ENCODE data around the gene NWD2. TPM values are rescaled to one million over a fixed set of nuclear protein-coding genes. Genes with fewer than 3 reads are reported as not detected.
A peak's percentile ranks its signal among the peaks of the same experiment; 100 is the strongest.

NWD2 gene
- polyA plus RNA-seq, 1 donor: 0.64 TPM

GRCh38 chr4:37465296-37465695, 220.8 kb downstream of the NWD2 start:
- no peak overlapping the region for H3K4me3 ChIP-seq (ENCODE audit: low read length)
- H3K36me3 ChIP-seq (ENCODE audit: control insufficient read depth, insufficient read depth, low read length): no peaks in the 10 kb centered on the region
- H3K9me3 ChIP-seq (ENCODE audit: control insufficient read depth, low read depth, low read length): no peaks in the 10 kb centered on the region
- peak; percentile 83 to 92 for DNase-seq
- peak overlapping the region; percentile 85 for H3K27ac ChIP-seq (ENCODE audit: low read length)
- no CpG with 5 or more reads among the region's 5 CpGs for WGBS (ENCODE audit: insufficient coverage, low lambda C conversion rate)
- peaks cover 45% of the 10 kb centered on the region for H3K4me1 ChIP-seq (ENCODE audit: control insufficient read depth, insufficient read depth, low read length)
- no peaks in the 10 kb centered on the region for H3K27me3 ChIP-seq (ENCODE audit: control insufficient read depth, insufficient read depth, low read length)

- WGBS (ENCODE audit: insufficient coverage, low lambda C conversion rate): 40% methylated on average over 1 of the region's 2 CpGs
- Histone ChIP-seq H3K36me3 (ENCODE audit: control insufficient read depth, insufficient read depth, low read length) (no peaks in the 10 kb centered on the region), H3K27me3 (ENCODE audit: control insufficient read depth, insufficient read depth, low read length) (no peaks in the 10 kb centered on the region), H3K9me3 (ENCODE audit: control insufficient read depth, low read depth, low read length) (no peaks in the 10 kb centered on the region), H3K4me3 (ENCODE audit: low read length) (no peak overlapping the region), H3K4me1 (ENCODE audit: control insufficient read depth, insufficient read depth, low read length) (peaks cover 45% of the 10 kb centered on the region), H3K27ac (ENCODE audit: low read length) (peak overlapping the region; percentile 85)
- no peak for DNase-seq
Observed at GRCh38 chr4:37465845-37466244, 221.3 kb downstream of the NWD2 start.

GRCh38 chr4:37467223-37467622, 222.7 kb downstream of the NWD2 start:
- H3K36me3 ChIP-seq (ENCODE audit: control insufficient read depth, insufficient read depth, low read length): no peaks in the 10 kb centered on the region
- no peak overlapping the region for H3K27ac ChIP-seq (ENCODE audit: low read length)
- WGBS (ENCODE audit: insufficient coverage, low lambda C conversion rate): 80% methylated on average over 2 of the region's 3 CpGs
- H3K4me1 ChIP-seq (ENCODE audit: control insufficient read depth, insufficient read depth, low read length): peaks cover 45% of the 10 kb centered on the region
- H3K27me3 ChIP-seq (ENCODE audit: control insufficient read depth, insufficient read depth, low read length): no peaks in the 10 kb centered on the region
- H3K9me3 ChIP-seq (ENCODE audit: control insufficient read depth, low read depth, low read length): no peaks in the 10 kb centered on the region
- no peak overlapping the region for H3K4me3 ChIP-seq (ENCODE audit: low read length)
- DNase-seq: no peak

- Histone ChIP-seq H3K36me3 (ENCODE audit: control insufficient read depth, insufficient read depth, low read length) (no peaks in the 10 kb centered on the region), H3K9me3 (ENCODE audit: control insufficient read depth, low read depth, low read length) (no peaks in the 10 kb centered on the region), H3K27me3 (ENCODE audit: control insufficient read depth, insufficient read depth, low read length) (no peaks in the 10 kb centered on the region), H3K4me1 (ENCODE audit: control insufficient read depth, insufficient read depth, low read length) (peaks cover 41% of the 10 kb centered on the region), H3K27ac (ENCODE audit: low read length) (no peak overlapping the region), H3K4me3 (ENCODE audit: low read length) (no peak overlapping the region)
- 50% methylated on average over 1 of the region's 4 CpGs for WGBS (ENCODE audit: insufficient coverage, low lambda C conversion rate)
- peak in 1 of 2 donors; percentile 29 for DNase-seq
Observed at GRCh38 chr4:37467824-37468223, 223.3 kb downstream of the NWD2 start.

GRCh38 chr4:37469286-37469685, 224.7 kb downstream of the NWD2 start:
- H3K27me3 ChIP-seq (ENCODE audit: control insufficient read depth, insufficient read depth, low read length): no peaks in the 10 kb centered on the region
- no peak for DNase-seq
- peaks cover 26% of the 10 kb centered on the region for H3K4me1 ChIP-seq (ENCODE audit: control insufficient read depth, insufficient read depth, low read length)
- no peaks in the 10 kb centered on the region for H3K36me3 ChIP-seq (ENCODE audit: control insufficient read depth, insufficient read depth, low read length)
- H3K9me3 ChIP-seq (ENCODE audit: control insufficient read depth, low read depth, low read length): no peaks in the 10 kb centered on the region
- no CpG with 5 or more reads among the region's 2 CpGs for WGBS (ENCODE audit: insufficient coverage, low lambda C conversion rate)
- H3K4me3 ChIP-seq (ENCODE audit: low read length): no peak overlapping the region
- H3K27ac ChIP-seq (ENCODE audit: low read length): no peak overlapping the region

GRCh38 chr4:37470245-37470644, 225.7 kb downstream of the NWD2 start:
- 57% methylated on average over 1 of the region's 1 CpG for WGBS (ENCODE audit: insufficient coverage, low lambda C conversion rate)
- Histone ChIP-seq H3K36me3 (ENCODE audit: control insufficient read depth, insufficient read depth, low read length) (no peaks in the 10 kb centered on the region), H3K4me1 (ENCODE audit: control insufficient read depth, insufficient read depth, low read length) (peaks cover 22% of the 10 kb centered on the region), H3K9me3 (ENCODE audit: control insufficient read depth, low read depth, low read length) (no peaks in the 10 kb centered on the region), H3K27ac (ENCODE audit: low read length) (no peak overlapping the region), H3K27me3 (ENCODE audit: control insufficient read depth, insufficient read depth, low read length) (no peaks in the 10 kb centered on the region), H3K4me3 (ENCODE audit: low read length) (no peak overlapping the region)
- DNase-seq: no peak

- H3K27ac ChIP-seq (ENCODE audit: low read length): no peak overlapping the region
- no peaks in the 10 kb centered on the region for H3K27me3 ChIP-seq (ENCODE audit: control insufficient read depth, insufficient read depth, low read length)
- H3K4me1 ChIP-seq (ENCODE audit: control insufficient read depth, insufficient read depth, low read length): peaks cover 15% of the 10 kb centered on the region
- H3K36me3 ChIP-seq (ENCODE audit: control insufficient read depth, insufficient read depth, low read length): no peaks in the 10 kb centered on the region
- no peak for DNase-seq
- 100% methylated on average over 1 of the region's 1 CpG for WGBS (ENCODE audit: insufficient coverage, low lambda C conversion rate)
- H3K4me3 ChIP-seq (ENCODE audit: low read length): no peak overlapping the region
- no peaks in the 10 kb centered on the region for H3K9me3 ChIP-seq (ENCODE audit: control insufficient read depth, low read depth, low read length)
Observed at GRCh38 chr4:37471093-37471492, 226.6 kb downstream of the NWD2 start.

- peaks cover 11% of the 10 kb centered on the region for H3K4me1 ChIP-seq (ENCODE audit: control insufficient read depth, insufficient read depth, low read length)
- H3K27ac ChIP-seq (ENCODE audit: low read length): peak overlapping the region; percentile 20
- no peak for DNase-seq
- WGBS (ENCODE audit: insufficient coverage, low lambda C conversion rate): no CpG with 5 or more reads among the region's 5 CpGs
- H3K9me3 ChIP-seq (ENCODE audit: control insufficient read depth, low read depth, low read length): no peaks in the 10 kb centered on the region
- H3K27me3 ChIP-seq (ENCODE audit: control insufficient read depth, insufficient read depth, low read length): no peaks in the 10 kb centered on the region
- no peak overlapping the region for H3K4me3 ChIP-seq (ENCODE audit: low read length)
- no peaks in the 10 kb centered on the region for H3K36me3 ChIP-seq (ENCODE audit: control insufficient read depth, insufficient read depth, low read length)
Observed at GRCh38 chr4:37471971-37472370, 227.4 kb downstream of the NWD2 start.

- H3K4me1 ChIP-seq (ENCODE audit: control insufficient read depth, insufficient read depth, low read length): peaks cover 8% of the 10 kb centered on the region
Observed at GRCh38 chr4:37473807-37474206, 229.3 kb downstream of the NWD2 start.

GRCh38 chr4:37475087-37475486, 230.5 kb downstream of the NWD2 start:
- no peaks in the 10 kb centered on the region for H3K27me3 ChIP-seq (ENCODE audit: control insufficient read depth, insufficient read depth, low read length)
- no peak overlapping the region for H3K27ac ChIP-seq (ENCODE audit: low read length)
- H3K4me3 ChIP-seq (ENCODE audit: low read length): no peak overlapping the region
- no CpG with 5 or more reads among the region's 1 CpG for WGBS (ENCODE audit: insufficient coverage, low lambda C conversion rate)
- no peaks in the 10 kb centered on the region for H3K36me3 ChIP-seq (ENCODE audit: control insufficient read depth, insufficient read depth, low read length)
- DNase-seq: no peak
- no peaks in the 10 kb centered on the region for H3K9me3 ChIP-seq (ENCODE audit: control insufficient read depth, low read depth, low read length)
- H3K4me1 ChIP-seq (ENCODE audit: control insufficient read depth, insufficient read depth, low read length): peaks cover 8% of the 10 kb centered on the region

More at GRCh38 chr4:37473807-37474206, 229.3 kb downstream of the NWD2 start:
- Histone ChIP-seq H3K4me3 (ENCODE audit: low read length) (no peak overlapping the region), H3K27ac (ENCODE audit: low read length) (no peak overlapping the region), H3K27me3 (ENCODE audit: control insufficient read depth, insufficient read depth, low read length) (no peaks in the 10 kb centered on the region), H3K36me3 (ENCODE audit: control insufficient read depth, insufficient read depth, low read length) (no peaks in the 10 kb centered on the region), H3K9me3 (ENCODE audit: control insufficient read depth, low read depth, low read length) (no peaks in the 10 kb centered on the region)
- no peak for DNase-seq
- no CpG with 5 or more reads among the region's 2 CpGs for WGBS (ENCODE audit: insufficient coverage, low lambda C conversion rate)

- Histone ChIP-seq H3K27ac (ENCODE audit: low read length) (no peak overlapping the region), H3K4me1 (ENCODE audit: control insufficient read depth, insufficient read depth, low read length) (peaks cover 8% of the 10 kb centered on the region), H3K9me3 (ENCODE audit: control insufficient read depth, low read depth, low read length) (no peaks in the 10 kb centered on the region), H3K4me3 (ENCODE audit: low read length) (no peak overlapping the region), H3K27me3 (ENCODE audit: control insufficient read depth, insufficient read depth, low read length) (no peaks in the 10 kb centered on the region), H3K36me3 (ENCODE audit: control insufficient read depth, insufficient read depth, low read length) (no peaks in the 10 kb centered on the region)
- no peak for DNase-seq
- no CpG with 5 or more reads among the region's 1 CpG for WGBS (ENCODE audit: insufficient coverage, low lambda C conversion rate)
Observed at GRCh38 chr4:37475776-37476175, 231.2 kb downstream of the NWD2 start.

Data from large intestine (tissue), 3 donors.